ENCODE data around the gene THAP10. TPM values are rescaled to one million over a fixed set of nuclear protein-coding genes. Genes with fewer than 3 reads are reported as not detected.

Gene THAP10
- total and polyA plus RNA-seq, 11 donors = 1.7 to 5.9 (median 5.1) TPM

GRCh38 chr15:70867911-70868467, 24.2 kb downstream of the THAP10 start:
- WGBS, 4 donors = 22 to 39% (median 29%) methylated on average over 6 of the region's 6 CpGs
- TF ChIP-seq CTCF (IDR thresholded peaks at IDR 0.05) = no peak
- no peak for TF ChIP-seq POLR2A (IDR thresholded peaks at IDR 0.05)
- Histone ChIP-seq H3K9me3 (no peaks in the 10 kb centered on the region), H3K27me3 (no peaks in the 10 kb centered on the region), H3K27ac (peak overlapping the region in 11 of 12 donors; percentile 30 to 79 (median 53)), H3K4me3 (no peak overlapping the region), H3K36me3 (no peaks in the 10 kb centered on the region), H3K4me1 (peaks cover 0 to 44% (median 26%) of the 10 kb centered on the region in 12 donors)
- intact Hi-C loops (cut with DNase I) = loop anchor here in 2 of 10 donors (2.0 to 5.0 kb wide), 2 partner anchors 36 to 43 kb away; no protein-coding TSS in a partner anchor
- DNase-seq = peak in 3 of 5 donors; percentile 47 to 59 (median 53)
- ATAC-seq = peak; percentile 36 to 74 (median 72)

DNA sequence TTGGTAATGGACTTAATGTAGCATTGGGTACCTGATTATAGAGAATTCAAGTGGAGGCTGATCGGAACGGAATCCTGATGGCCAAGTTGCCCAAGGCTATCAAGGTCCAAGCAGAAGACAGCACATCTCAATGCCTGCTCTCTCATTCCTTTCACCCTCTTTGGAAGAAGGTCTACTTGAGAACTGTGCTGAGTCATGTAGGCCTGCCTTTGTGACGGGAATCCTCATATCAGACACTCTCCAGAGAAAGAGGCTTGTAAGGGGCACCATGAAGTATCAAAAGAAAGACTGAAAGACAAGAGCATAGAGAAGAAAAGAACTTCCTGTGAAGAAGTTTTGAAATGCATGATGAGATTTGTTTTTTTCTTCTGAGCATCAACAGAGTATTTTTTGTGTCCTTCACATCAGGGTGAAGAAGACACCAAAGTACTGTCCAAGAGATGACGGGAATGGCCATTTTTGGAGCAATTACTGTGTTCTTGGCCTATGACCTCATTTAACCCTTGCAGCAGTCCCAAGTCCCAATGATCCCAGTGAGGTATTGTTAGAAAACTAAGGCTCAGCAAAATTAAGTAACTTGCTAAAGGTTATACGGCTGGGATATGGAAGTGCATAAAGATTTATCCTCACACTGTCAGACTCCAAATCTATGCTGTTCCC, 25.1 kb downstream of the THAP10 start:
- ATAC-seq (no peak), DNase-seq (no peak)
- WGBS, 4 donors = 83 to 88% (median 85%) methylated on average over 5 of the region's 5 CpGs
- Histone ChIP-seq H3K9me3 (no peaks in the 10 kb centered on the region), H3K27me3 (no peaks in the 10 kb centered on the region), H3K4me1 (peaks cover 0 to 44% (median 26%) of the 10 kb centered on the region in 12 donors), H3K4me3 (no peak overlapping the region), H3K27ac (peak overlapping the region in 11 of 12 donors; percentile 30 to 75 (median 53)), H3K36me3 (no peaks in the 10 kb centered on the region)
- intact Hi-C loops (cut with DNase I) = loop anchor here in 1 of 10 donors (5.0 kb wide), 1 partner anchor 35 kb away; no protein-coding TSS in a partner anchor
- no peak for TF ChIP-seq CTCF (IDR thresholded peaks at IDR 0.05)
- TF ChIP-seq POLR2A (IDR thresholded peaks at IDR 0.05) = no peak

GRCh38 chr15:70863450-70864218, 28.6 kb downstream of the THAP10 start:
- H3K27ac ChIP-seq = peak overlapping the region in 11 of 12 donors; percentile 17 to 79 (median 60)
- 71 to 87% (median 76%) methylated on average over 3 to 4 of the region's 4 CpGs for WGBS, 4 donors
- H3K4me1 ChIP-seq = peaks cover 0 to 31% (median 14%) of the 10 kb centered on the region in 12 donors
- H3K9me3 ChIP-seq = no peaks in the 10 kb centered on the region
- TF ChIP-seq POLR2A (IDR thresholded peaks at IDR 0.05) (no peak), CTCF (IDR thresholded peaks at IDR 0.05) (no peak)
- no peaks in the 10 kb centered on the region for H3K27me3 ChIP-seq
- intact Hi-C loops (cut with DNase I) = no loop called here
- DNase-seq = peak in 1 of 5 donors; percentile 47
- H3K4me3 ChIP-seq = no peak overlapping the region
- H3K36me3 ChIP-seq = no peaks in the 10 kb centered on the region
- peak in 3 of 4 donors; percentile 70 to 82 (median 77) for ATAC-seq

DNA sequence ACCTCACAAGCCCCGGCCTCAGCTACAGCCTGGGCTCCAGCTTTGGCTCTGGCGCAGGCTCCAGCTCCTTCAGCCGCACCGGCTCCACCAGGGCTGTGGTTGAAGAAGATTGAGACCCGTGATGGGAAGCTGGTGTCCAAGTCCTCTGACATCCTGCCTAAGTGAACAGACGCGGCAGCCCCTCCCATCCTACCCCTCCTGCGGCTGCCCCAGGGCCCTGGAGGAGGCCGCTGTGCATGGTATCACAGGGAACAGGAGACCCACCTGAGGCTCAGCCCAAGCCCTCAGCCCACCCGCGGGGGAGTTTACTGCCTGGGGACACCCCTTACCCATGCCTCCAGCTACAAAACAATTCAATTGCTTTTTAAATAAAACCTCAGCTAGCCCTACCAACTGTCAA, 32.2 kb downstream of the THAP10 start:
- H3K9me3 ChIP-seq = no peaks in the 10 kb centered on the region
- 82 to 93% (median 90%) methylated on average over 10 to 11 of the region's 11 CpGs for WGBS, 4 donors
- TF ChIP-seq CTCF (IDR thresholded peaks at IDR 0.05) = no peak
- no peak for TF ChIP-seq POLR2A (IDR thresholded peaks at IDR 0.05)
- ATAC-seq (no peak), DNase-seq (no peak)
- peaks cover 0 to under 1% (median 0%) of the 10 kb centered on the region in 9 donors for H3K27me3 ChIP-seq
- peak overlapping the region in 1 of 12 donors; percentile 19 for H3K27ac ChIP-seq
- intact Hi-C loops (cut with DNase I) = no loop called here
- no peaks in the 10 kb centered on the region for H3K36me3 ChIP-seq
- H3K4me1 ChIP-seq = peaks cover 0 to 32% (median 16%) of the 10 kb centered on the region in 12 donors
- no peak overlapping the region for H3K4me3 ChIP-seq

All from heart left ventricle (tissue), 16 donors.